Measurements from ENCODE around the gene KAZN.

The KAZN gene

DNA sequence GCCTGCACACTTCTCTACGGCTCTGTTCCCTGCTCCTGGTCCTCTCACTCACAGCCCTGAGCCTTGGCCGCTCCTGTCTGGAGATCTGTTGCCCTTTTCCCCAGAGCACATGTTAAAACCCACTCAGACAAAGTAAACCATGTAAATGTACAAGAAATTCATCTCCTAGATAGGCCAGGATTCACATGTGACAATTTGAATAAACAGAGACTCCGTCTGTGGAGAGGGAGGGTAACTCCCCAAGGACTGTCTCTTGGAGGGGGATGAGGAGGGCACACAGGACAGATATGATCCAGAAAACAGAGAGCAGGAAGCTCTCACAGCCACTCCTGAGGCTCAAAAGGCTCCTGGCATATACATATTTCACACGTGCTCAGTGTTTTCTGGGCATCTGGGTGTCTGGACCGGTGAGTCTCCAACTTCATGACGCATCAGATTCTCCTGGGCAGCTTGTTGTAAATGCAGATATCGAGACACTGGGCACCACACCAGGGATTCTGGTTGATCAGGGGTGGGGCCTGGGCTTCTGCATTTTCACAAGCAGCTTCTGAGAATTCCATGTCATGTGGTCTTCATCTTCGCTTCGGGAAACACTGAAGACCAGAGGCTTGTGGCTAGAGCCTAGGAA lies 6.4 kb upstream of the KAZN start:
- H3K4me3 ChIP-seq (ENCODE audit: low read length) = no peak overlapping the region
- no peaks in the 10 kb centered on the region for H3K4me1 ChIP-seq (ENCODE audit: low read length)
- no peaks in the 10 kb centered on the region for H3K27me3 ChIP-seq (replicated peaks; ENCODE audit: insufficient read depth, low read length)
- H3K36me3 ChIP-seq (replicated peaks; ENCODE audit: insufficient read depth, low read length) = no peaks in the 10 kb centered on the region
- no peak for DNase-seq
- TF ChIP-seq EZH2 (optimal IDR thresholded peaks at IDR 0.05; ENCODE audit: low read depth, low read length) (no peak), EZH2phosphoT487 (IDR thresholded peaks at IDR 0.05; ENCODE audit: low read length) (no peak)
- TF ChIP-seq, protein P1, sequence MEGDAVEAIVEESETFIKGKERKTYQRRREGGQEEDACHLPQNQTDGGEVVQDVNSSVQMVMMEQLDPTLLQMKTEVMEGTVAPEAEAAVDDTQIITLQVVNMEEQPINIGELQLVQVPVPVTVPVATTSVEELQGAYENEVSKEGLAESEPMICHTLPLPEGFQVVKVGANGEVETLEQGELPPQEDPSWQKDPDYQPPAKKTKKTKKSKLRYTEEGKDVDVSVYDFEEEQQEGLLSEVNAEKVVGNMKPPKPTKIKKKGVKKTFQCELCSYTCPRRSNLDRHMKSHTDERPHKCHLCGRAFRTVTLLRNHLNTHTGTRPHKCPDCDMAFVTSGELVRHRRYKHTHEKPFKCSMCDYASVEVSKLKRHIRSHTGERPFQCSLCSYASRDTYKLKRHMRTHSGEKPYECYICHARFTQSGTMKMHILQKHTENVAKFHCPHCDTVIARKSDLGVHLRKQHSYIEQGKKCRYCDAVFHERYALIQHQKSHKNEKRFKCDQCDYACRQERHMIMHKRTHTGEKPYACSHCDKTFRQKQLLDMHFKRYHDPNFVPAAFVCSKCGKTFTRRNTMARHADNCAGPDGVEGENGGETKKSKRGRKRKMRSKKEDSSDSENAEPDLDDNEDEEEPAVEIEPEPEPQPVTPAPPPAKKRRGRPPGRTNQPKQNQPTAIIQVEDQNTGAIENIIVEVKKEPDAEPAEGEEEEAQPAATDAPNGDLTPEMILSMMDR (IDR thresholded peaks at IDR 0.05; ENCODE audit: low read length) = no peak
- no peak overlapping the region for H3K4me2 ChIP-seq (ENCODE audit: low read depth, low read length)
- H3K79me2 ChIP-seq (ENCODE audit: low read length) = no peaks in the 10 kb centered on the region
- no peaks in the 10 kb centered on the region for H3K9me2 ChIP-seq (replicated peaks; ENCODE audit: insufficient read depth, low read length)
- H3K9ac ChIP-seq (ENCODE audit: low read length) = no peak overlapping the region
- H3F3A ChIP-seq (ENCODE audit: insufficient read depth, low read length) = no peaks in the 10 kb centered on the region
- no peak overlapping the region for H3K27ac ChIP-seq (ENCODE audit: low read length)
- no peak overlapping the region for H2AFZ ChIP-seq (ENCODE audit: low read length)
- no peaks in the 10 kb centered on the region for H4K20me1 ChIP-seq (ENCODE audit: insufficient read depth, low read length)
- no peaks in the 10 kb centered on the region for H3K9me3 ChIP-seq (replicated peaks; ENCODE audit: insufficient read depth, low read length)

DNA sequence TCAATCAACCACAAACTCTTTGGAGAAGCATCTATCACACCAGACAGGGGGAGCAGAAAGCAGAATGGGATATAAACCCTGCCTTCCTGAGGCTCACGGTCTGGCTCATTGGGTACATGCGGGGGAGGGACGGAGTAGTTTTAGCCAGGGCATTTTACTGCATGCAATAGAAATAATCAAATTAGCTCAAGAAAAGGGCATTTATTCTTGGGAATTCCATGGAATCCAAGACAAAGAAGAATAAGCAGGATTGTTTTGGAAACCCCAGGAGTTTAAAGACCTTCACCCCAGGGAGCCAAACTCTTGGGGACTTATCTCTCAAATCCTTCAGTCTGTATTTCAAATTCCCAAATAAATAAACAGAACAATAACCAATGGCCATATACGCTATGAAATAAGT lies 5.2 kb upstream of the KAZN start:
- Histone ChIP-seq H4K20me1 (ENCODE audit: insufficient read depth, low read length) (no peaks in the 10 kb centered on the region), H3K9me2 (replicated peaks; ENCODE audit: insufficient read depth, low read length) (no peaks in the 10 kb centered on the region), H3K4me3 (ENCODE audit: low read length) (no peak overlapping the region), H3K4me2 (ENCODE audit: low read depth, low read length) (no peak overlapping the region), H3K9ac (ENCODE audit: low read length) (no peak overlapping the region), H3K9me3 (replicated peaks; ENCODE audit: insufficient read depth, low read length) (no peaks in the 10 kb centered on the region), H3K36me3 (replicated peaks; ENCODE audit: insufficient read depth, low read length) (no peaks in the 10 kb centered on the region), H3F3A (ENCODE audit: insufficient read depth, low read length) (no peaks in the 10 kb centered on the region), H3K79me2 (ENCODE audit: low read length) (no peaks in the 10 kb centered on the region), H3K27ac (ENCODE audit: low read length) (no peak overlapping the region), H3K4me1 (ENCODE audit: low read length) (no peaks in the 10 kb centered on the region), H3K27me3 (replicated peaks; ENCODE audit: insufficient read depth, low read length) (no peaks in the 10 kb centered on the region), H2AFZ (ENCODE audit: low read length) (no peak overlapping the region)
- DNase-seq = no peak
- TF ChIP-seq EZH2 (optimal IDR thresholded peaks at IDR 0.05; ENCODE audit: low read depth, low read length) = no peak
- no peak for TF ChIP-seq EZH2phosphoT487 (IDR thresholded peaks at IDR 0.05; ENCODE audit: low read length)
- TF ChIP-seq, protein P1 (IDR thresholded peaks at IDR 0.05; ENCODE audit: low read length) = no peak

DNA sequence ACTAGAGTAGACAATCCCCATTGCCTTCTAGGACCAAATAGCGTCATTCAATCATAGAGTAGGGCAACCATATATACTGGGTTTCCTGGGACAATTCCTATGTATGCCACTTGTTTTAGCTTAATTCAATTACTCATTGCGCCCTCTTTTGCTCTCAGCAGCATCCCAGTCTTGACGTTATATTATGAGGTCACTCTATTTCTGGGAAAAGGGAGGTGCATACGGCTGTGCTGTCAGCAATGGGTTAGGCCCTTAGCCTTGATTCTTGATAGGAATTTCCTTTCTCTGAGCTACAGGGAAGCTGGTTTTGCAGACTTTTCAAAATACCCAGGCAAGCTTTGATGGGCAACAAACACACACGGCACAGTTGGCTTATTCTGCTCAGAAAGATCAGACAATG lies 4.4 kb upstream of the KAZN start:
- no peaks in the 10 kb centered on the region for H3K4me1 ChIP-seq (ENCODE audit: low read length)
- TF ChIP-seq, protein P1 (IDR thresholded peaks at IDR 0.05; ENCODE audit: low read length) = no peak
- TF ChIP-seq EZH2 (optimal IDR thresholded peaks at IDR 0.05; ENCODE audit: low read depth, low read length) (no peak), EZH2phosphoT487 (IDR thresholded peaks at IDR 0.05; ENCODE audit: low read length) (no peak)
- H3K9me3 ChIP-seq (replicated peaks; ENCODE audit: insufficient read depth, low read length) = no peaks in the 10 kb centered on the region
- H3K9me2 ChIP-seq (replicated peaks; ENCODE audit: insufficient read depth, low read length) = no peaks in the 10 kb centered on the region
- no peaks in the 10 kb centered on the region for H3K27me3 ChIP-seq (replicated peaks; ENCODE audit: insufficient read depth, low read length)
- no peaks in the 10 kb centered on the region for H4K20me1 ChIP-seq (ENCODE audit: insufficient read depth, low read length)
- no peak overlapping the region for H3K27ac ChIP-seq (ENCODE audit: low read length)
- DNase-seq = no peak
- H3K4me3 ChIP-seq (ENCODE audit: low read length) = no peak overlapping the region
- H3K9ac ChIP-seq (ENCODE audit: low read length) = no peak overlapping the region
- no peaks in the 10 kb centered on the region for H3F3A ChIP-seq (ENCODE audit: insufficient read depth, low read length)
- H3K36me3 ChIP-seq (replicated peaks; ENCODE audit: insufficient read depth, low read length) = no peaks in the 10 kb centered on the region
- no peak overlapping the region for H3K4me2 ChIP-seq (ENCODE audit: low read depth, low read length)
- no peaks in the 10 kb centered on the region for H3K79me2 ChIP-seq (ENCODE audit: low read length)
- H2AFZ ChIP-seq (ENCODE audit: low read length) = no peak overlapping the region

Data from MM.1S (cell line).